Measurements from ENCODE around the gene PRKAB2. TPM values are rescaled to one million over a fixed set of nuclear protein-coding genes. Genes with fewer than 3 reads are reported as not detected.
"Not testable (repeated sequence)": the region's sequence is repeated elsewhere in the genome, so short reads cannot be mapped to it uniquely, and the experiment has no call there.

The PRKAB2 gene
- total RNA-seq, 2 donors from 2014 or later = 13.4 to 22.6 TPM

DNA sequence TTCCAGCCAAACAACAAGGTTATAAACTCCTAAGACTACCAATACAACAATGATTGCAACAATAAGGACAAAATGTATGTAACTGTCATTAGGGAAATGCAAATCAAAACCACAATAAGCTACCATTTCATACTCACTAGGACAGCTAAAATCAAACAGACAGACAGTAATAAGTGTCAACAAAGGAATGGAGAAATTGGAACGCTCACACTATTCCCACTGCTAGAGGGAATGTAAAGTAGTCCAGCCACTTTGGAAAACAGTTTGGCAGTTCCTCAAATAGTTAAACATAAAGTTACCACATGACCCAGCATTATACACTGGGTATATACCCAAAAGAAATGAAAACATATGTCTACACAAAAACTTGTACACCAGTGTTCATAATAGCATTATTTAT, 9.3 kb downstream of the PRKAB2 start:
- no peak for DNase-seq (ENCODE audit: low spot score)
- no peaks in the 10 kb centered on the region for H3K27me3 ChIP-seq
- H3K4me1 ChIP-seq = no peaks in the 10 kb centered on the region
- no peaks in the 10 kb centered on the region for H3K9me3 ChIP-seq
- peaks cover 51% of the 10 kb centered on the region for H3K36me3 ChIP-seq
- H3K27ac ChIP-seq = no peak overlapping the region
- H3K4me3 ChIP-seq = no peak overlapping the region
- TF ChIP-seq, protein P1, sequence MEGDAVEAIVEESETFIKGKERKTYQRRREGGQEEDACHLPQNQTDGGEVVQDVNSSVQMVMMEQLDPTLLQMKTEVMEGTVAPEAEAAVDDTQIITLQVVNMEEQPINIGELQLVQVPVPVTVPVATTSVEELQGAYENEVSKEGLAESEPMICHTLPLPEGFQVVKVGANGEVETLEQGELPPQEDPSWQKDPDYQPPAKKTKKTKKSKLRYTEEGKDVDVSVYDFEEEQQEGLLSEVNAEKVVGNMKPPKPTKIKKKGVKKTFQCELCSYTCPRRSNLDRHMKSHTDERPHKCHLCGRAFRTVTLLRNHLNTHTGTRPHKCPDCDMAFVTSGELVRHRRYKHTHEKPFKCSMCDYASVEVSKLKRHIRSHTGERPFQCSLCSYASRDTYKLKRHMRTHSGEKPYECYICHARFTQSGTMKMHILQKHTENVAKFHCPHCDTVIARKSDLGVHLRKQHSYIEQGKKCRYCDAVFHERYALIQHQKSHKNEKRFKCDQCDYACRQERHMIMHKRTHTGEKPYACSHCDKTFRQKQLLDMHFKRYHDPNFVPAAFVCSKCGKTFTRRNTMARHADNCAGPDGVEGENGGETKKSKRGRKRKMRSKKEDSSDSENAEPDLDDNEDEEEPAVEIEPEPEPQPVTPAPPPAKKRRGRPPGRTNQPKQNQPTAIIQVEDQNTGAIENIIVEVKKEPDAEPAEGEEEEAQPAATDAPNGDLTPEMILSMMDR (IDR thresholded peaks at IDR 0.05) = no peak

DNA sequence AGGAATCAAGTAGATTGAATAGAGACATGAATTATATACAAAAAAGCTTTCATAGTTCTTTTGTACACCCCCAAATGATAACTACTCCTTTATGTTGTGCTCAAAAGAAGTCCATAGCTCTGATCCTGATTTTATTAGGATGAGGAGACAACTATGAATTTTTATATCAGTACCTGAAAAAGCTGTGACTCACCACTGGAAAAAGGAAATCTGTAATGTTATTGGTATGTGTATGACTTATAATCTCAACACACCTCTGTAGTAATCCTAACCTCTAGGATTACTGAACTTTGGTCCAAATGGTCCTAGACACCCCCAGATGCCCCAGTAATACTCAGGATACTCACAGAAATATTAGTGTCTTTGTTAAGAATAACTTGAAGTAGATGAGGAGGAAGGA, 10.2 kb downstream of the PRKAB2 start:
- no peak for DNase-seq (ENCODE audit: low spot score)
- H3K36me3 ChIP-seq = peaks cover 60% of the 10 kb centered on the region
- no peak overlapping the region for H3K4me3 ChIP-seq
- no peaks in the 10 kb centered on the region for H3K4me1 ChIP-seq
- no peaks in the 10 kb centered on the region for H3K27me3 ChIP-seq
- H3K9me3 ChIP-seq = no peaks in the 10 kb centered on the region
- TF ChIP-seq, protein P1 (IDR thresholded peaks at IDR 0.05) = no peak
- H3K27ac ChIP-seq = no peak overlapping the region

DNA sequence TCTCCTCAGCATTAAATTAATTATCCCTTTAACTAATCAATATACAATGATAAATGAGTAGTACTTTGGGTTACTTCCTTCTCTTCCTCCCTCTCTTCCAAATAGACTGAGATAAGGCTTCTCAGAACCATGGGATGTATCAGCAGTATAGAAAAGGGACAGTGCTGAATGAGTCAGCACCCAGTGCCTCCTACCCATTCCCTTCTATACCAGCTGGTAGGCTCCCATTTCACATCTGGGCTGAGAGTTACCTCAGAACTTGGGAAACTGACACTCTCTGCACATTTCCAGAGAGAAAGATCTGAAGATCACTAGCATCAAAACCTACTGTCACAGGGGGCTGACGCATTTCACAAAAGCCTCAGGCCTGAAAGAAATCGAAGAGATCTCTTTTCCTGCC, 15.2 kb downstream of the PRKAB2 start:
- not testable (repeated sequence) for H3K9me3 ChIP-seq; H3K4me1 ChIP-seq; H3K27me3 ChIP-seq; H3K27ac ChIP-seq; DNase-seq (ENCODE audit: low spot score); H3K4me3 ChIP-seq
- peaks cover 66% of the 10 kb centered on the region for H3K36me3 ChIP-seq

DNA sequence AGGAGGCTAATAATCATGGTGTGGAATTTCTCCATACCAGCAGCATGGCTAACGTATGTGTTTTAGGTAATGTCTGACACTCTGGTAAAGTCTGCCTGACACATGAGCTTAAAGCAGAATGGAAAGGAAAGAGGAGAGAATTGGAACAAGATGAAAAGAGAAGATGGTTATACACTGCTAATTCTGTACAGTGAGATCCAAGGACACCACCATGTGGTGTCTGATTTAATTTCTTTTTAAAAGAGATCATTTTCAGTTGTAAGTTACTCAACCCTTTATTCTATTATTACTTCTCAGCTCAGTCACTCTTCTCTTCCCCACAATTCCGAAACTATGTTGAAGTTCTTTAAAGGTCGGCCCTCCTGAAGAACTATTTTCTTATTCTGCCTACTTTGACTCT, 15.6 kb downstream of the PRKAB2 start:
- TF ChIP-seq, protein P1 (IDR thresholded peaks at IDR 0.05) = no peak
- no peaks in the 10 kb centered on the region for H3K9me3 ChIP-seq
- DNase-seq (ENCODE audit: low spot score) = no peak

DNA sequence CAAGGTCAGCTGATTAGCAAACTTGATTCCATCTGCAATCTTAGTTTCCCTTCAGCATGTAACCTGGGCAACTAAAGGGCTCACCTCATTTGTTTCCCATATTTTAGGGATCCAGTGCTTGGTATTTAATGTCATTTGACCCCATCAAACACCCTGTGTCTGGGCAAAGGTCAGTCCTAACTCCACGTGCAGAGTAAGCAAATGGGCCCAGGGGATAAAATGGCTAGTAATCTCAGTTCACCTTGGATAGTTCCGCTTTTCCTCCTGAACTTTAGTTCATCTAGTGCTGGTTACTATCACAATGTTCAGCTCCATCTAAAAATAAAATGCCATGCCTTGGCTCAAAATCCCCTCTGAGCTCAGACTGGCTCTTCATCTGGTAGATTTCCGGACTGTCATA, 19.5 kb downstream of the PRKAB2 start:
- DNase-seq (ENCODE audit: low spot score) = no peak
- H3K4me3 ChIP-seq = no peak overlapping the region
- no peaks in the 10 kb centered on the region for H3K4me1 ChIP-seq
- peaks cover 23% of the 10 kb centered on the region for H3K36me3 ChIP-seq
- no peaks in the 10 kb centered on the region for H3K9me3 ChIP-seq
- no peaks in the 10 kb centered on the region for H3K27me3 ChIP-seq
- H3K27ac ChIP-seq = no peak overlapping the region
- TF ChIP-seq, protein P1 (IDR thresholded peaks at IDR 0.05) = no peak

More for the DNA sequence above, 15.6 kb downstream of the PRKAB2 start:
- Histone ChIP-seq H3K27ac (no peak overlapping the region), H3K36me3 (peaks cover 62% of the 10 kb centered on the region), H3K4me1 (no peaks in the 10 kb centered on the region), H3K4me3 (no peak overlapping the region), H3K27me3 (no peaks in the 10 kb centered on the region)

DNA sequence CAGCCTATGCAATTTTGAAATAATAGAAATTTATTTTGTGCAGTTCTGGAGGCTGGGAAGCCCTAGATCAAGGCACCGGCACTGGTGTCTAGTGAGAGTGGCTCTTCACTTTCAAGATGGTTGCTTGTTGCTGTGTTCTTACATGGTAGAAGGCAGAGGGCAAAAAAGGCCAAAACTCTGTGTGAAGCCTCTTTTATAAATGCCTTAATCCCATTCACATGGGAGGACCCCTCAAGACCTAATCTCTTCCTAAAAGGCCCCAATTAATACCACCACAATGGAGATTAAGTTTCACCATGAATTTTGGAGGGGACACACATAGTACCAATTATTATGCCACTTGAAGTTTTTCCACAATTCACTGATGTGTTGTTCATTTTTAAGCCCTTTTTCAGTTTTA, 21.0 kb downstream of the PRKAB2 start:
- H3K4me3 ChIP-seq = no peak overlapping the region
- H3K27me3 ChIP-seq = no peaks in the 10 kb centered on the region
- DNase-seq (ENCODE audit: low spot score) = no peak
- H3K27ac ChIP-seq = no peak overlapping the region
- H3K36me3 ChIP-seq = peaks cover 11% of the 10 kb centered on the region
- TF ChIP-seq, protein P1 (IDR thresholded peaks at IDR 0.05) = no peak
- H3K9me3 ChIP-seq = no peaks in the 10 kb centered on the region
- H3K4me1 ChIP-seq = no peaks in the 10 kb centered on the region

Data from right atrium auricular region (tissue), 2 donors.